Right renal pelvis (tissue), 4 donors: ENCODE results near the gene GAS5. TPM values are rescaled to one million over a fixed set of nuclear protein-coding genes. Genes with fewer than 3 reads are reported as not detected.
A peak's percentile ranks its signal among the peaks of the same experiment; 100 is the strongest.
"Not testable (repeated sequence)": the region's sequence is repeated elsewhere in the genome, so short reads cannot be mapped to it uniquely, and the experiment has no call there.

ENCODE experiments used
- DNase-seq, 4 donors: peaks; one replicate each; pipeline ENCODE4 v3.0.0-alpha.2; 2013; ENCODE audit warnings: low read depth in 4 of 4, low spot score in 3 of 4, missing footprints in 1 of 4
- polyA plus RNA-seq, 4 donors: library from polyadenylated mRNA; unstranded; fragments of 120-200 nt; gene quantifications; one replicate each; pipeline ENCODE4 v1.2.1, GENCODE V29; 2013; ENCODE audit not compliant: insufficient read length in 4 of 4

Gene GAS5
- polyA plus RNA-seq, 4 donors = 567 to 722 (median 597) TPM

- no peak for DNase-seq
Measured at GRCh38 chr1:173870252-173871075, 2.7 kb upstream of the GAS5 start.

- DNase-seq = no peak
Measured at GRCh38 chr1:173869021-173869359, 1.2 kb upstream of the GAS5 start.

- DNase-seq = peak; percentile 65 to 70 (median 68)
Measured at GRCh38 chr1:173868266-173869020, 654 bp upstream of the GAS5 start, which contains the start of gene ZBTB37. TSS of gene ZBTB37 (plus strand) at chr1:173868380. CDS start at chr1:173870226, 1,846 bp downstream.

- DNase-seq = peak in 1 of 4 donors; percentile 20
Measured at GRCh38 chr1:173867141-173867752, 542 bp downstream of the GAS5 start.

GRCh38 chr1:173866413-173867115 is 1.2 kb downstream of the GAS5 start:
- no peak for DNase-seq

GRCh38 chr1:173865468-173866164 is 2.2 kb downstream of the GAS5 start:
- no peak for DNase-seq

- no peak for DNase-seq
Measured at GRCh38 chr1:173864179-173864867, 3.5 kb downstream of the GAS5 start.

- DNase-seq = no peak
Measured at GRCh38 chr1:173863224-173864161, 4.3 kb downstream of the GAS5 start.

- DNase-seq = no peak
Measured at GRCh38 chr1:173862769-173863223, 5.0 kb downstream of the GAS5 start.

- not testable (repeated sequence) for DNase-seq
Measured at GRCh38 chr1:173862146-173862768, 5.5 kb downstream of the GAS5 start.

- no peak for DNase-seq
Measured at GRCh38 chr1:173861731-173862145, 6.1 kb downstream of the GAS5 start.

GRCh38 chr1:173860065-173860464 is 7.7 kb downstream of the GAS5 start:
- no peak for DNase-seq

- not testable (repeated sequence) for DNase-seq
Measured at GRCh38 chr1:173859547-173859946, 8.2 kb downstream of the GAS5 start.

- DNase-seq = no peak
Measured at GRCh38 chr1:173857363-173857917, 10.3 kb downstream of the GAS5 start.

- DNase-seq = no peak
Measured at GRCh38 chr1:173856903-173857302, 10.9 kb downstream of the GAS5 start.

- DNase-seq = no peak
Measured at GRCh38 chr1:173856014-173856413, 11.8 kb downstream of the GAS5 start.

GRCh38 chr1:173853074-173853473 is 14.7 kb downstream of the GAS5 start:
- DNase-seq = no peak

- no peak for DNase-seq
Measured at GRCh38 chr1:173852105-173852504, 15.7 kb downstream of the GAS5 start.
